Measurements from ENCODE around the gene HIPK2. TPM values are rescaled to one million over a fixed set of nuclear protein-coding genes. Genes with fewer than 3 reads are reported as not detected.

Gene HIPK2
- total RNA-seq, 1 donor from 2014 or later = 47.2 TPM

DNA sequence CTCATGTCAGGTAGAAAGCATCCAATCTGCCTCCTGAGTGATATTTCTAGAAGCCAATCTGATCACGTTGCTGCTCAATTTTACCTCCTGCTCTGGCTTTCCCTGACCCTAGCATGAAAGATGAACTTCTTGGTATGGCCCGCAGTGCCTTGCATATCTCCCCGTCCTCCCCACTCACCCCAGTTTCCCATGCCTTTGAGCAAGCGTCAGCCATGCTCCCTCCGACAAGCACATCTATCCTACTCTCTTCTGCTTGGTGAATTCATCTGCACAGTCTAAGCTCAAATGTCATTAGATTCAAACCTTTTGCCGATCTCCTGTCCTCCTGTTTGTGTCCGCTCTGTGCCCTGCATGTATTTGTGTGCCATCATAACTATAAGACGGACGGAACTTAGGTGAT is 45.1 kb upstream of the HIPK2 start:
- Mint-ChIP-seq H3K9me3 (ENCODE audit: unreplicated experiment) (no peaks in the 10 kb centered on the region), H3K27ac (ENCODE audit: unreplicated experiment) (no peak overlapping the region), H3K4me3 (ENCODE audit: unreplicated experiment) (no peak overlapping the region), H3K4me1 (ENCODE audit: unreplicated experiment) (no peaks in the 10 kb centered on the region), H3K36me3 (ENCODE audit: low read depth, unreplicated experiment) (no peaks in the 10 kb centered on the region), H3K27me3 (ENCODE audit: unreplicated experiment) (no peaks in the 10 kb centered on the region)
- no peak for DNase-seq (ENCODE audit: low spot score)
- TF ChIP-seq CTCF (IDR thresholded peaks at IDR 0.05; ENCODE audit: unreplicated experiment) = no peak

DNA sequence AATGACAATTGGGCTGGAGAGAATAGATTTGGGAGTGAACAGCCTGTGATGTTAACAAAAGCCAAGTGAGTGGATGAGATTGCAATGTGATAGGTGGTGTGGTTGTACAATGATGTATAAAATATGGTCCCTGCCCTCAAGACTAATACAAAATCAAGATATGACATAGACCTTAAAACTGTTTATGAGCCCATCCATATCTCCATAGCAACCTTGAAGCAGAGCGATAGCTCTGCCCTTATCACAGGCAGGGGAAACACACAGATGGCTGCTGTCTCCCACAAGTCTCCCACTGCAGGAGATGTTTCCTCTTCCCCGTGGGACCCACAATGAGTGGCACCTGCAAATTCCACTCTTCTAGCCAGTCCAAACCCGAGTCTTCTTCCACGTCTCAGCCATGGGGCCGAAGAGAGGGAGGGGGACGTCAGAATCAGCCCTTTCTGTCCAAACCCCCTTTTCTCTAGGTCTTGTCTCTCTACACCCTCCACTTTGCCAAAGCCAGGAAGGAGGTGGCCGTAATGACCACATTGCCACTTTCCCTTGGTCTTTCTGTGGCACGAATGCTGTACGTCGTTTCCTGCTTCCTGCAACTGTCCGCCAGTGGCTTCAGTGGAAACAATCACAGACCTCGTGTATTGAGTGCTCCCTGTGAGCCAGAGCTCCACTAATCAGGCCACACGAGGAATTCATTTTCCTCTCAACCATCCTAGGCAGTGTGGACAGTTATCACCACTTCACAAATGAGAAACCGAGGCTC is 43.7 kb upstream of the HIPK2 start:
- no peaks in the 10 kb centered on the region for H3K4me1 Mint-ChIP-seq (ENCODE audit: unreplicated experiment)
- no peaks in the 10 kb centered on the region for H3K9me3 Mint-ChIP-seq (ENCODE audit: unreplicated experiment)
- H3K27me3 Mint-ChIP-seq (ENCODE audit: unreplicated experiment) = no peaks in the 10 kb centered on the region
- no peaks in the 10 kb centered on the region for H3K36me3 Mint-ChIP-seq (ENCODE audit: low read depth, unreplicated experiment)
- DNase-seq (ENCODE audit: low spot score) = no peak
- no peak overlapping the region for H3K4me3 Mint-ChIP-seq (ENCODE audit: unreplicated experiment)
- TF ChIP-seq CTCF (IDR thresholded peaks at IDR 0.05; ENCODE audit: unreplicated experiment) = no peak
- H3K27ac Mint-ChIP-seq (ENCODE audit: unreplicated experiment) = no peak overlapping the region

GRCh38 chr7:139820089-139820488 is 42.3 kb upstream of the HIPK2 start:
- Mint-ChIP-seq H3K4me1 (ENCODE audit: unreplicated experiment) (no peaks in the 10 kb centered on the region), H3K36me3 (ENCODE audit: low read depth, unreplicated experiment) (no peaks in the 10 kb centered on the region), H3K9me3 (ENCODE audit: unreplicated experiment) (no peaks in the 10 kb centered on the region), H3K27me3 (ENCODE audit: unreplicated experiment) (no peaks in the 10 kb centered on the region), H3K27ac (ENCODE audit: unreplicated experiment) (no peak overlapping the region), H3K4me3 (ENCODE audit: unreplicated experiment) (no peak overlapping the region)
- TF ChIP-seq CTCF (IDR thresholded peaks at IDR 0.05; ENCODE audit: unreplicated experiment) = no peak
- no peak for DNase-seq (ENCODE audit: low spot score)

DNA sequence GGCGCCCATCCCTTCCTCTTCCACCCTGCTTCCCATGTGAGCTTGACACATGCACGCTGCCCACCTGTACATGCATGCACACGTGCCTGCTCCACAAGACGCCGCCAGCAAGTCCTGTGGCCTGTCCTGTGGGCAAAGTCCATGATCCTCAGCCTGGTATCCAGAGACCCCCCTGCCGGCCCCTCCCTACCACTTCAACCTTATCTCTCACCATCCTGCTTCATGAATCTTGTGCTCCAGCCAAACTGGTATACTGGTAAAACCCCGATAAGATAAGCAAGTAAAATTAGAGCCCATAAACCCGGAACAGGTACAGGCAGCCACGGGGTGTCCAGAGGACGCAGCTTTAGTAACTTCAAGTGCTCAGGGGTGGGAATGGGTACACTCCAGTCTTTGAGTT is 39.5 kb upstream of the HIPK2 start:
- no peaks in the 10 kb centered on the region for H3K4me1 Mint-ChIP-seq (ENCODE audit: unreplicated experiment)
- no peak for DNase-seq (ENCODE audit: low spot score)
- H3K27me3 Mint-ChIP-seq (ENCODE audit: unreplicated experiment) = no peaks in the 10 kb centered on the region
- H3K4me3 Mint-ChIP-seq (ENCODE audit: unreplicated experiment) = no peak overlapping the region
- TF ChIP-seq CTCF (IDR thresholded peaks at IDR 0.05; ENCODE audit: unreplicated experiment) = no peak
- no peak overlapping the region for H3K27ac Mint-ChIP-seq (ENCODE audit: unreplicated experiment)
- H3K9me3 Mint-ChIP-seq (ENCODE audit: unreplicated experiment) = no peaks in the 10 kb centered on the region
- no peaks in the 10 kb centered on the region for H3K36me3 Mint-ChIP-seq (ENCODE audit: low read depth, unreplicated experiment)

- no peak overlapping the region for H3K4me3 Mint-ChIP-seq (ENCODE audit: unreplicated experiment)
- H3K27ac Mint-ChIP-seq (ENCODE audit: unreplicated experiment) = no peak overlapping the region
- TF ChIP-seq CTCF (IDR thresholded peaks at IDR 0.05; ENCODE audit: unreplicated experiment) = no peak
- H3K9me3 Mint-ChIP-seq (ENCODE audit: unreplicated experiment) = no peaks in the 10 kb centered on the region
- no peak for DNase-seq (ENCODE audit: low spot score)
- H3K27me3 Mint-ChIP-seq (ENCODE audit: unreplicated experiment) = no peaks in the 10 kb centered on the region
- no peaks in the 10 kb centered on the region for H3K36me3 Mint-ChIP-seq (ENCODE audit: low read depth, unreplicated experiment)
- H3K4me1 Mint-ChIP-seq (ENCODE audit: unreplicated experiment) = no peaks in the 10 kb centered on the region
Measured at GRCh38 chr7:139813689-139814088, 35.9 kb upstream of the HIPK2 start.

Measured in endothelial cell (in vitro differentiated cells).